IMR-90 (cell line): Measurements from ENCODE around the gene ACLY. TPM values are rescaled to one million over a fixed set of nuclear protein-coding genes. Genes with fewer than 3 reads are reported as not detected.

Experiments used
- ATAC-seq: fragments of 200-7000 bp; cut with Tn5 transposase; 2 replicates; pipeline ENCODE4 v1.9.1; 2020; ENCODE audit warnings: low read depth, mild to moderate bottlenecking, moderate library complexity
- BruUV-seq: library from RNA; stranded (reverse); fragments of 400-500 nt; replicated peaks from 2 replicates; lab custom pipeline; 2021; lab: Mats Ljungman, UMichigan
- CTCF ChIA-PET: fragments of 300-600 bp; formaldehyde crosslinking; extraction: SDS; loops from one replicate; lab custom pipeline; 2021; ENCODE audit warnings: antibody characterized with exemption; lab: Yijun Ruan, JAX
- POLR2A ChIA-PET: fragments of 300-600 bp; sonication (Branson Sonifier 250); formaldehyde crosslinking; loops from one replicate; lab custom pipeline; 2022; ENCODE audit warnings: antibody characterized with exemption; ENCODE audit not compliant: unreplicated experiment; lab: Charles Lee
- DNase-seq: peaks from one replicate; pipeline ENCODE4 v3.0.0; 2013
- H2AFZ ChIP-seq: replicated peaks from 2 replicates; pipeline ENCODE3; 2013; ENCODE audit warnings: low read length, mild to moderate bottlenecking; ENCODE audit not compliant: poor library complexity
- H2AK5ac ChIP-seq: 2 replicates; pipeline ENCODE4 v1.6.1; 2013; ENCODE audit warnings: low read depth, low read length, inconsistent platforms
- H2AK9ac ChIP-seq: replicated peaks from 2 replicates; pipeline ENCODE3; 2013; ENCODE audit warnings: mild to moderate bottlenecking, low read depth, low read length, moderate library complexity; ENCODE audit not compliant: poor library complexity
- H2BK120ac ChIP-seq: 2 replicates; pipeline ENCODE4 v1.6.1; 2013; ENCODE audit warnings: low read depth, low read length, inconsistent platforms
- H2BK15ac ChIP-seq: 3 replicates; pipeline ENCODE4 v1.6.1; 2013; ENCODE audit warnings: low read depth, low read length, inconsistent platforms
- H2BK20ac ChIP-seq: 2 replicates; pipeline ENCODE4 v1.6.1; 2013; ENCODE audit warnings: low read depth, mild to moderate bottlenecking, inconsistent platforms, low read length, moderate library complexity
- H2BK5ac ChIP-seq: 2 replicates; pipeline ENCODE4 v1.6.1; 2013; ENCODE audit warnings: mild to moderate bottlenecking, low read depth, low read length, inconsistent platforms; ENCODE audit not compliant: poor library complexity, severe bottlenecking
- H3K14ac ChIP-seq: replicated peaks from 2 replicates; pipeline ENCODE4 v1.6.1; 2013; ENCODE audit warnings: low read depth, low read length, inconsistent platforms
- H3K18ac ChIP-seq: 2 replicates; pipeline ENCODE4 v1.6.1; 2013; ENCODE audit warnings: low read depth, low read length, control low read depth
- H3K23ac ChIP-seq: 2 replicates; pipeline ENCODE4 v1.6.1; 2013; ENCODE audit warnings: low read depth, low read length, inconsistent platforms
- H3K27ac ChIP-seq: 2 replicates; pipeline ENCODE4 v1.5.1; 2013; ENCODE audit warnings: mild to moderate bottlenecking, control low read depth, low read length; ENCODE audit not compliant: insufficient read depth
- H3K27me3 ChIP-seq: 2 replicates; pipeline ENCODE4 v1.6.1; 2013; ENCODE audit warnings: low read length; ENCODE audit not compliant: control insufficient read depth, insufficient read depth
- H3K36me3 ChIP-seq: 2 replicates; pipeline ENCODE4 v1.6.1; 2013; ENCODE audit warnings: low read length, mixed read lengths; ENCODE audit not compliant: control insufficient read depth, insufficient read depth
- H3K4ac ChIP-seq: 2 replicates; pipeline ENCODE4 v1.6.1; 2013; ENCODE audit warnings: low read depth, low read length, inconsistent platforms
- H3K4me1 ChIP-seq: 2 replicates; pipeline ENCODE4 v1.6.1; 2013; ENCODE audit warnings: low read length, mixed read lengths; ENCODE audit not compliant: control insufficient read depth, insufficient read depth
- H3K4me2 ChIP-seq: 2 replicates; pipeline ENCODE4 v1.6.1; 2013; ENCODE audit warnings: low read depth, mild to moderate bottlenecking, control low read depth, low read length, moderate library complexity
- H3K4me3 ChIP-seq: 2 replicates; pipeline ENCODE4 v1.5.1; 2013; ENCODE audit warnings: low read depth, mild to moderate bottlenecking, control low read depth, low read length, moderate library complexity; ENCODE audit not compliant: insufficient read depth
- H3K56ac ChIP-seq: 2 replicates; pipeline ENCODE4 v1.6.1; 2013; ENCODE audit warnings: low read length, inconsistent platforms; ENCODE audit not compliant: insufficient read depth; ENCODE audit errors: extremely low read depth
- H3K79me1 ChIP-seq, 2 experiments: 2 replicates each; pipeline ENCODE4 v1.6.1; 2013; ENCODE audit warnings: low read length in 2 of 2, inconsistent platforms in 1 of 2, low read depth in 1 of 2
- H3K9ac ChIP-seq: 2 replicates; pipeline ENCODE4 v1.6.1; 2013; ENCODE audit warnings: low read depth, low read length, control low read depth
- H3K9me1 ChIP-seq: 2 replicates; pipeline ENCODE4 v1.6.1; 2013; ENCODE audit warnings: low read length, inconsistent platforms; ENCODE audit not compliant: insufficient read depth
- H3K9me3 ChIP-seq: 2 replicates; pipeline ENCODE4 v1.6.1; 2013; ENCODE audit warnings: low read length; ENCODE audit not compliant: control insufficient read depth, insufficient read depth
- H4K20me1 ChIP-seq: 2 replicates; pipeline ENCODE4 v1.6.1; 2013; ENCODE audit warnings: low read length, inconsistent platforms; ENCODE audit not compliant: insufficient read depth
- H4K5ac ChIP-seq: 2 replicates; pipeline ENCODE4 v1.6.1; 2013; ENCODE audit warnings: mild to moderate bottlenecking, low read depth, low read length, control low read depth
- H4K8ac ChIP-seq, 2 experiments: 2 replicates each; pipeline ENCODE4 v1.6.1; 2013; ENCODE audit warnings: low read depth in 2 of 2, low read length in 2 of 2, control low read depth in 1 of 2, inconsistent platforms in 1 of 2
- H4K91ac ChIP-seq: 2 replicates; pipeline ENCODE4 v1.6.1; 2013; ENCODE audit warnings: low read depth, low read length, inconsistent platforms; ENCODE audit not compliant: insufficient read depth
- BHLHE40 ChIP-seq: fragments of 150-350 bp; IDR thresholded peaks from 2 replicates; pipeline ENCODE4 v1.6.1; 2016; ENCODE audit warnings: mild to moderate bottlenecking, low read depth, low read length
- CEBPB ChIP-seq: IDR thresholded peaks from 2 replicates; pipeline ENCODE4 v1.6.1; 2012; ENCODE audit warnings: low read depth, low read length, improper control_type of control experiment
- CHD1 ChIP-seq: IDR thresholded peaks from 2 replicates; pipeline ENCODE4 v1.6.1; 2012; ENCODE audit warnings: low read depth, low read length, improper control_type of control experiment
- CTCF ChIP-seq: conservative IDR thresholded peaks from 2 replicates; pipeline ENCODE4 v1.5.1; 2012; ENCODE audit warnings: mild to moderate bottlenecking, low read depth, low read length, improper control_type of control experiment
- ELK1 ChIP-seq: fragments of 150-350 bp; IDR thresholded peaks from 2 replicates; pipeline ENCODE4 v1.6.1; 2016; ENCODE audit warnings: low read depth, mild to moderate bottlenecking, low read length, moderate library complexity, borderline replicate concordance
- FOS ChIP-seq: fragments of 150-350 bp; IDR thresholded peaks from 2 replicates; pipeline ENCODE4 v1.6.1; 2016; ENCODE audit warnings: low read depth, low read length
- MAFK ChIP-seq: IDR thresholded peaks from 2 replicates; pipeline ENCODE4 v1.6.1; 2012; ENCODE audit warnings: low read depth, low read length, improper control_type of control experiment
- MAZ ChIP-seq: IDR thresholded peaks from 2 replicates; pipeline ENCODE4 v1.6.1; 2012; ENCODE audit warnings: low read depth, mild to moderate bottlenecking, low read length, improper control_type of control experiment, moderate library complexity, borderline replicate concordance
- MXI1 ChIP-seq: IDR thresholded peaks from 2 replicates; pipeline ENCODE4 v1.6.1; 2012; ENCODE audit warnings: low read depth, mild to moderate bottlenecking, low read length, moderate library complexity, borderline replicate concordance
- NFE2L2 ChIP-seq: fragments of 150-350 bp; IDR thresholded peaks from 2 replicates; pipeline ENCODE4 v1.6.1; 2016; ENCODE audit warnings: low read depth, mild to moderate bottlenecking, low read length
- POLR2A ChIP-seq: IDR thresholded peaks from 2 replicates; pipeline ENCODE4 v1.6.1; 2012; ENCODE audit warnings: mild to moderate bottlenecking, low read depth, low read length
- RAD21 ChIP-seq: IDR thresholded peaks from 2 replicates; pipeline ENCODE4 v1.6.1; 2012; ENCODE audit warnings: low read length, improper control_type of control experiment
- RCOR1 ChIP-seq: IDR thresholded peaks from 2 replicates; pipeline ENCODE4 v1.6.1; 2012; ENCODE audit warnings: mild to moderate bottlenecking, low read length, improper control_type of control experiment; ENCODE audit not compliant: insufficient replicate concordance
- RFX5 ChIP-seq: IDR thresholded peaks from 2 replicates; pipeline ENCODE4 v1.8.0; 2012; ENCODE audit warnings: low read depth, mild to moderate bottlenecking, low read length, moderate library complexity
- SMC3 ChIP-seq: fragments of 150-350 bp; IDR thresholded peaks from 2 replicates; pipeline ENCODE4 v1.6.1; 2016; ENCODE audit warnings: low read depth, mild to moderate bottlenecking, antibody characterized with exemption, low read length, moderate library complexity
- USF2 ChIP-seq: fragments of 150-350 bp; IDR thresholded peaks from 2 replicates; pipeline ENCODE4 v1.6.1; 2017; ENCODE audit warnings: mild to moderate bottlenecking, antibody characterized with exemption, low read length, low read depth
- WGBS, 2 experiments: methylation state at CpG; one replicate each; pipeline versions ENCODE4 v1.1.5 to v1.1.7; 2013; ENCODE audit warnings: missing lambda C conversion rate in 2 of 2; ENCODE audit not compliant: insufficient read length in 1 of 2; ENCODE audit errors: extremely low coverage in 2 of 2; 5-methylcytosine and 5-hydroxymethylcytosine counted together
- dilution Hi-C: fragments of 300-500 bp; cut with HindIII; formaldehyde crosslinking; loops from one replicate; pipeline ENCODE4 v1.14.3; 2018; ENCODE audit warnings: low sequenced_read_pairs; ENCODE audit not compliant: unreplicated experiment
- in situ Hi-C: fragments of 300-500 bp; cut with MboI; formaldehyde crosslinking; loops from 3 replicates; pipeline ENCODE4 v1.14.3; 2019; ENCODE audit warnings: low sequenced_read_pairs, inconsistent platforms, mixed read lengths
- intact Hi-C: fragments of 100-400 bp; cut with micrococcal nuclease; formaldehyde crosslinking; loops from 2 replicates; pipeline ENCODE4 v1.10.0; 2022
- polyA plus RNA-seq, 3 experiments: library from polyadenylated mRNA; depleted of rRNA; stranded (reverse); fragments of >200 nt; gene quantifications; 2 replicates each; pipeline ENCODE4 v1.2.3, GENCODE V29; 2012; ENCODE audit warnings: low replicate concordance in 1 of 3
- total RNA-seq: library from RNA; depleted of rRNA; stranded (reverse); fragments of >200 nt; gene quantifications from 2 replicates; pipeline ENCODE4 v1.2.3, GENCODE V29; 2012

ACLY gene
- total and polyA plus RNA-seq, 2 of the 4 experiments (the other 2 are of a cell fraction) = 167 to 230 TPM

- no peak overlapping the region for H3K18ac ChIP-seq
- H3K27ac ChIP-seq = no peak overlapping the region
- H3K27me3 ChIP-seq = no peaks in the 10 kb centered on the region
- ChIA-PET CTCF (no interaction called here), POLR2A (no interaction called here)
- H2AK5ac ChIP-seq = no peak overlapping the region
- no CpG with 5 or more reads among the region's 5 CpGs for WGBS, 2 experiments
- H3K9ac ChIP-seq = no peak overlapping the region
- no peak overlapping the region for H2BK20ac ChIP-seq
- H3K23ac ChIP-seq = no peak overlapping the region
- no peak overlapping the region for H2AK9ac ChIP-seq
- H4K5ac ChIP-seq = no peak overlapping the region
- intact Hi-C loops (no loop called here), dilution Hi-C loops (no loop called here), in situ Hi-C loops (no loop called here)
- H3K4ac ChIP-seq = no peak overlapping the region
- no peak for TF ChIP-seq FOS
- TF ChIP-seq CTCF = no peak
- TF ChIP-seq MAZ = no peak
- TF ChIP-seq USF2 = no peak
- TF ChIP-seq RAD21 = no peak
- TF ChIP-seq RCOR1 = no peak
- TF ChIP-seq MAFK = no peak
- TF ChIP-seq ELK1 = no peak
- no peak for TF ChIP-seq CEBPB
- no peak for TF ChIP-seq BHLHE40
- no peak for TF ChIP-seq SMC3
- TF ChIP-seq NFE2L2 = no peak
- no peak for TF ChIP-seq CHD1
- no peak for TF ChIP-seq POLR2A
- TF ChIP-seq RFX5 = no peak
- TF ChIP-seq MXI1 = no peak
- H2BK120ac ChIP-seq = no peak overlapping the region
- H3K4me2 ChIP-seq = no peak overlapping the region
- H4K20me1 ChIP-seq = peaks cover 28% of the 10 kb centered on the region
- H3K4me1 ChIP-seq = peaks cover 15% of the 10 kb centered on the region
- no peak overlapping the region for H3K14ac ChIP-seq
- H3K36me3 ChIP-seq = no peaks in the 10 kb centered on the region
- peaks cover 14% of the 10 kb centered on the region for H3K9me1 ChIP-seq
- no peak overlapping the region for H3K56ac ChIP-seq
- no peak overlapping the region for H4K91ac ChIP-seq
- no peak overlapping the region for H2BK15ac ChIP-seq
- no peaks in the 10 kb centered on the region for H3K9me3 ChIP-seq
- BruUV-seq = no TSS peak
- no peak overlapping the region for H4K8ac ChIP-seq
- peaks cover 0 to 34% of the 10 kb centered on the region in 2 experiments; a peak in 3 of 4 replicates for H3K79me1 ChIP-seq
- H2AFZ ChIP-seq = no peak overlapping the region
- no peak overlapping the region for H3K4me3 ChIP-seq
- no peak for ATAC-seq
- H2BK5ac ChIP-seq = no peak overlapping the region
- no peak for DNase-seq
Measured at GRCh38 chr17:41920580-41920955, 1.8 kb upstream of the ACLY start.
